Prostate gland (tissue), 2 donors: ENCODE measurements around the gene CPED1.

Experiments used
- CTCF ChIP-seq, 4 experiments: fragments of 200-600 bp in 2 of 4; fragments of 450-650 bp in 2 of 4; sonication (generic) in 2 of 4; IDR thresholded peaks; 1 replicate in 3 of 4; 2 replicates in 1 of 4; pipeline ENCODE4 v1.5.1; 2016 to 2019; ENCODE audit warnings: antibody characterized with exemption in 4 of 4, mild to moderate bottlenecking in 2 of 4, moderate library complexity in 2 of 4
- POLR2A ChIP-seq: fragments of 450-650 bp; IDR thresholded peaks from one replicate; pipeline ENCODE4 v1.6.1; 2016; ENCODE audit warnings: antibody characterized with exemption, mild to moderate bottlenecking
- POLR2AphosphoS5 ChIP-seq: sonication (generic); formaldehyde crosslinking; IDR thresholded peaks from one replicate; pipeline ENCODE4 v1.6.1; 2017; ENCODE audit warnings: antibody characterized with exemption

- no peak for TF ChIP-seq CTCF (IDR thresholded peaks at IDR 0.05)
- TF ChIP-seq POLR2A, result no peak
- TF ChIP-seq POLR2AphosphoS5, result peak; percentile 18
Measured at GRCh38 chr7:120988591-120989256, at the start of gene CPED1.
